ENCODE measurements around the gene CST6. TPM values are rescaled to one million over a fixed set of nuclear protein-coding genes. Genes with fewer than 3 reads are reported as not detected.
A peak's percentile ranks its signal among the peaks of the same experiment; 100 is the strongest.

The CST6 gene
- polyA plus RNA-seq, 4 donors = not detected

- no peak for DNase-seq (ENCODE audit: low read depth in 4 of 4, low spot score in 2 of 4)
These were observed 31.4 kb downstream of the CST6 start for GRCh38 chr11:66042996-66043906.

- DNase-seq (ENCODE audit: low read depth in 4 of 4, low spot score in 2 of 4) = no peak
These were observed 32.9 kb downstream of the CST6 start for GRCh38 chr11:66044757-66045156.

- DNase-seq (ENCODE audit: low read depth in 4 of 4, low spot score in 2 of 4) = peak in 1 of 4 donors; percentile 56
These were observed 33.4 kb downstream of the CST6 start for GRCh38 chr11:66045177-66045639.

- DNase-seq (ENCODE audit: low read depth in 4 of 4, low spot score in 2 of 4) = no peak
These were observed 35.1 kb downstream of the CST6 start for GRCh38 chr11:66046901-66047300.

- no peak for DNase-seq (ENCODE audit: low read depth in 4 of 4, low spot score in 2 of 4)
These were observed 35.9 kb downstream of the CST6 start for GRCh38 chr11:66047541-66048365.

- no peak for DNase-seq (ENCODE audit: low read depth in 4 of 4, low spot score in 2 of 4)
These were observed 36.9 kb downstream of the CST6 start, which contains the start of gene GAL3ST3 for GRCh38 chr11:66048547-66049323. Gene GAL3ST3 (minus strand): TSS chr11:66049161. CDS start chr11:66045415, 3,746 bp downstream.

GRCh38 chr11:66050581-66051231 lies 38.9 kb downstream of the CST6 start:
- no peak for DNase-seq (ENCODE audit: low read depth in 4 of 4, low spot score in 2 of 4)

- DNase-seq (ENCODE audit: low read depth in 4 of 4, low spot score in 2 of 4) = no peak
These were observed 39.6 kb downstream of the CST6 start for GRCh38 chr11:66051371-66051765.

- DNase-seq (ENCODE audit: low read depth in 4 of 4, low spot score in 2 of 4) = peak; percentile 83 to 96 (median 93)
These were observed 40.2 kb downstream of the CST6 start, which contains the start of gene SF3B2 for GRCh38 chr11:66051766-66052663. Gene SF3B2 (plus strand): TSS chr11:66052364. CDS start chr11:66052385, 21 bp downstream.

GRCh38 chr11:66052664-66052982 lies 40.8 kb downstream of the CST6 start:
- no peak for DNase-seq (ENCODE audit: low read depth in 4 of 4, low spot score in 2 of 4)

GRCh38 chr11:66055021-66055420 lies 43.2 kb downstream of the CST6 start:
- no peak for DNase-seq (ENCODE audit: low read depth in 4 of 4, low spot score in 2 of 4)

- no peak for DNase-seq (ENCODE audit: low read depth in 4 of 4, low spot score in 2 of 4)
These were observed 44.7 kb downstream of the CST6 start for GRCh38 chr11:66056501-66056900.

- DNase-seq (ENCODE audit: low read depth in 4 of 4, low spot score in 2 of 4) = no peak
These were observed 48.3 kb downstream of the CST6 start for GRCh38 chr11:66059966-66060680.

- no peak for DNase-seq (ENCODE audit: low read depth in 4 of 4, low spot score in 2 of 4)
These were observed 49.5 kb downstream of the CST6 start for GRCh38 chr11:66061268-66061667.

GRCh38 chr11:66062408-66062807 lies 50.6 kb downstream of the CST6 start:
- DNase-seq (ENCODE audit: low read depth in 4 of 4, low spot score in 2 of 4) = no peak

All from left renal cortex interstitium (tissue), 4 donors.